PFSK-1 (cell line): Measurements from ENCODE around the gene NRBF2. TPM values are rescaled to one million over a fixed set of nuclear protein-coding genes. Genes with fewer than 3 reads are reported as not detected.

Experiments
- FOXP2 ChIP-seq: optimal IDR thresholded peaks from 2 replicates; pipeline ENCODE3; 2011; ENCODE audit warnings: borderline replicate concordance, control low read depth, inconsistent platforms; ENCODE audit not compliant: insufficient read depth; ENCODE audit errors: extremely low read length, extremely low read depth
- POLR2AphosphoS5 ChIP-seq: IDR thresholded peaks from 2 replicates; pipeline ENCODE4 v1.6.1; 2012; ENCODE audit warnings: low read depth, mild to moderate bottlenecking, control low read depth, low read length, moderate library complexity
- SIN3A ChIP-seq: IDR thresholded peaks from 2 replicates; pipeline ENCODE4 v1.6.1; 2012; ENCODE audit warnings: mild to moderate bottlenecking, low read length, moderate library complexity, borderline replicate concordance; ENCODE audit not compliant: insufficient read depth
- TAF1 ChIP-seq: IDR thresholded peaks from 2 replicates; pipeline ENCODE4 v1.6.1; 2012; ENCODE audit warnings: low read length, control low read depth, borderline replicate concordance; ENCODE audit not compliant: insufficient read depth
- polyA plus RNA-seq: library from polyadenylated mRNA; unstranded; fragments of >200 nt; gene quantifications from one replicate; pipeline ENCODE4 v1.2.1, GENCODE V29; 2012; ENCODE audit warnings: low read depth, missing spikeins; ENCODE audit not compliant: insufficient read length
- TF ChIP-seq, protein P1 (sequence below), 2 experiments: IDR thresholded peaks; 2 replicates each; pipeline versions ENCODE4 v1.6.1 to v1.8.0; 2011 to 2012; ENCODE audit warnings: low read depth in 2 of 2, low read length in 2 of 2, control low read depth in 1 of 2, inconsistent platforms in 1 of 2, mild to moderate bottlenecking in 1 of 2, moderate library complexity in 1 of 2; ENCODE audit not compliant: insufficient read depth in 1 of 2

NRBF2 gene
- 14.4 TPM for polyA plus RNA-seq

DNA sequence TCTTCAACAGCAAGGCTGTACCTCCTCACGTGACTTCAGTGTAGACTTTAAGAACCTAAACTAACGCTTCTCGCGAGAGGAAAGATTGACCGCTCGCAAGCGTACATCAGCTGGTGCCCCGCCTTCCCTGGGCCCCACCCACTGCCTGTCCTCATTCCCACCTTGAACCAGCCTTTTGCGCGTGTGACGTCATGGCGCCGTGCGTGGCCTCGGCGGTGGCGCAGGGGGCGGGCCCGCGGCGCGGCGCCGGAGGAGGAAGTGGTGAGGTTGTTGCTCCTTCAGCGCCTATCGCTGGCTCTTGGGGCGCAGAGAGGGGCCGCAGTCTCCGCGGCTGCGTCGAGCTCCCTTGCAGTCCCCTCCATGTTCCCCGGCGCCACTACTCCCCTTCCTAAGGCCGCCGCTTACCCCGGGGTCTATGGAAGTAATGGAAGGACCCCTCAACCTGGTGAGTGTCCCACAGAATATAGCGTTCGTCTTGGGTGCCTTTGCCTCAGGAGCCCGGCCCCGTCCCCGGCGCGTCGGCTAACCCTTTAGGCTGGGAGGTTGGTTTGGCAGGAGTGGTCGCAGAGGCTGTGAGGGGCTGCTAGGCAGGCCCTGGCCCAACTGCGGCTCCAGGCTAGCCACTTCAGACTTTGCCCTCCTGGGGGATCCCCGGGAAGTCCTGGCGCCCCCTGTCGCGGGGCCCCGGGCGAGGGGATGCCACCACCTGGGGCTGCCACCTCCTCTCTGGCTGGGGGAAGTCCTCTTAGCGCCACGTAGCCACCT lies at the start of gene NRBF2:
Gene NRBF2, plus strand, starts transcription at position 273 of the 765 bp plus-strand sequence. Its CDS starts 143 bp downstream, at position 416.
- TF ChIP-seq, protein P1, sequence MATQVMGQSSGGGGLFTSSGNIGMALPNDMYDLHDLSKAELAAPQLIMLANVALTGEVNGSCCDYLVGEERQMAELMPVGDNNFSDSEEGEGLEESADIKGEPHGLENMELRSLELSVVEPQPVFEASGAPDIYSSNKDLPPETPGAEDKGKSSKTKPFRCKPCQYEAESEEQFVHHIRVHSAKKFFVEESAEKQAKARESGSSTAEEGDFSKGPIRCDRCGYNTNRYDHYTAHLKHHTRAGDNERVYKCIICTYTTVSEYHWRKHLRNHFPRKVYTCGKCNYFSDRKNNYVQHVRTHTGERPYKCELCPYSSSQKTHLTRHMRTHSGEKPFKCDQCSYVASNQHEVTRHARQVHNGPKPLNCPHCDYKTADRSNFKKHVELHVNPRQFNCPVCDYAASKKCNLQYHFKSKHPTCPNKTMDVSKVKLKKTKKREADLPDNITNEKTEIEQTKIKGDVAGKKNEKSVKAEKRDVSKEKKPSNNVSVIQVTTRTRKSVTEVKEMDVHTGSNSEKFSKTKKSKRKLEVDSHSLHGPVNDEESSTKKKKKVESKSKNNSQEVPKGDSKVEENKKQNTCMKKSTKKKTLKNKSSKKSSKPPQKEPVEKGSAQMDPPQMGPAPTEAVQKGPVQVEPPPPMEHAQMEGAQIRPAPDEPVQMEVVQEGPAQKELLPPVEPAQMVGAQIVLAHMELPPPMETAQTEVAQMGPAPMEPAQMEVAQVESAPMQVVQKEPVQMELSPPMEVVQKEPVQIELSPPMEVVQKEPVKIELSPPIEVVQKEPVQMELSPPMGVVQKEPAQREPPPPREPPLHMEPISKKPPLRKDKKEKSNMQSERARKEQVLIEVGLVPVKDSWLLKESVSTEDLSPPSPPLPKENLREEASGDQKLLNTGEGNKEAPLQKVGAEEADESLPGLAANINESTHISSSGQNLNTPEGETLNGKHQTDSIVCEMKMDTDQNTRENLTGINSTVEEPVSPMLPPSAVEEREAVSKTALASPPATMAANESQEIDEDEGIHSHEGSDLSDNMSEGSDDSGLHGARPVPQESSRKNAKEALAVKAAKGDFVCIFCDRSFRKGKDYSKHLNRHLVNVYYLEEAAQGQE (IDR thresholded peaks at IDR 0.05; ENCODE audit: insufficient read depth in 1 of 2, low read depth in 2 of 2, low read length in 2 of 2), result no peak
- TF ChIP-seq SIN3A (0 out of 2 replicates have a peak, but pooled peaks have one; percentile 29), TAF1 (0 out of 2 replicates have a peak, but pooled peaks have one; percentile 62), FOXP2 (peak; percentile 91), POLR2AphosphoS5 (peak; percentile 92)

- TF ChIP-seq, protein P1 (IDR thresholded peaks at IDR 0.05; ENCODE audit: insufficient read depth in 1 of 2, low read depth in 2 of 2, low read length in 2 of 2), result no peak
- TF ChIP-seq SIN3A (no peak), TAF1 (no peak), POLR2AphosphoS5 (no peak)
Observed at GRCh38 chr10:63083904-63084689, 49.0 kb upstream of the NRBF2 start.

- TF ChIP-seq, protein P1 (IDR thresholded peaks at IDR 0.05; ENCODE audit: insufficient read depth in 1 of 2, low read depth in 2 of 2, low read length in 2 of 2), result no peak
- no peak for TF ChIP-seq POLR2AphosphoS5
- no peak for TF ChIP-seq FOXP2
- TF ChIP-seq SIN3A, result no peak
- TF ChIP-seq TAF1, result no peak
Observed at GRCh38 chr10:63084690-63085382, 48.3 kb upstream of the NRBF2 start.

DNA sequence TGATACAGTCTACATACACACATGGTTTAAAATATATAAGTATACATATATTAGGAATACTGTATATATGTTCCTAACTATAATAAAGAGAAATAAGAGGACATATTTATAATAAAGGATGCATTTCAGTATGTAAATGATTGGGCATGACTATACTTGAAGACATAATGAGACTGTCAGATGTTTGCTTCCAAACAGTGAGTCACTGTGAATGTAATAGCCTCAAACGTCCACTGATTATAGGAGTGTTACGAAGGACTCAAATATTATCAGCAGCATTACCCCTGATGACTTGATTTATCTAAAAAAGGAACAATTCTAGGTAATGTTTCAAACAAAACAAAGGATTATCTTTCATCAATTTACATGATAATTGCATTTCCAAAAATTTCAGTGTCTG lies 39.9 kb upstream of the NRBF2 start:
- TF ChIP-seq TAF1, result no peak
- no peak for TF ChIP-seq SIN3A
- no peak for TF ChIP-seq FOXP2
- no peak for TF ChIP-seq POLR2AphosphoS5
- TF ChIP-seq, protein P1 (IDR thresholded peaks at IDR 0.05; ENCODE audit: insufficient read depth in 1 of 2, low read depth in 2 of 2, low read length in 2 of 2), result no peak
